Occipital lobe (tissue), 2 donors: Measurements from ENCODE around the gene HS2ST1. TPM values are rescaled to one million over a fixed set of nuclear protein-coding genes. Genes with fewer than 3 reads are reported as not detected.
"Not testable (repeated sequence)": the region's sequence is repeated elsewhere in the genome, so short reads cannot be mapped to it uniquely, and the experiment has no call there.

Experiments
- DNase-seq: peaks from one replicate; lab custom pipeline; 2025; lab: John Stamatoyannopoulos, UW
- total RNA-seq: library from RNA; depleted of rRNA; stranded (reverse); fragments of >200 nt; gene quantifications from one replicate; pipeline ENCODE4 v1.2.3, GENCODE V29; 2014

HS2ST1 gene
- total RNA-seq, 1 donor from 2014 or later, result 39.1 TPM

GRCh38 chr1:87013385-87013784, 99.0 kb downstream of the HS2ST1 start:
- not testable (repeated sequence) for DNase-seq

GRCh38 chr1:87017998-87018672, 103.7 kb downstream of the HS2ST1 start:
- DNase-seq, result no peak

- DNase-seq, result no peak
These were observed 108.9 kb downstream of the HS2ST1 start for GRCh38 chr1:87023326-87023725.

- no peak for DNase-seq
These were observed 110.6 kb downstream of the HS2ST1 start for GRCh38 chr1:87024936-87025540.

- not testable (repeated sequence) for DNase-seq
These were observed 113.1 kb downstream of the HS2ST1 start for GRCh38 chr1:87027561-87027960.

GRCh38 chr1:87028576-87028975, 114.1 kb downstream of the HS2ST1 start:
- DNase-seq, result no peak

- no peak for DNase-seq
These were observed 116.6 kb downstream of the HS2ST1 start for GRCh38 chr1:87030740-87031690.

GRCh38 chr1:87034351-87034750, 119.9 kb downstream of the HS2ST1 start:
- no peak for DNase-seq

GRCh38 chr1:87039096-87039495, 124.7 kb downstream of the HS2ST1 start:
- DNase-seq, result no peak

- no peak for DNase-seq
These were observed 127.8 kb downstream of the HS2ST1 start for GRCh38 chr1:87042111-87042811.

GRCh38 chr1:87044424-87044823, 130.0 kb downstream of the HS2ST1 start:
- no peak for DNase-seq

- no peak for DNase-seq
These were observed 130.4 kb downstream of the HS2ST1 start for GRCh38 chr1:87044840-87045239.

GRCh38 chr1:87045761-87046304, 131.4 kb downstream of the HS2ST1 start:
- DNase-seq, result no peak

GRCh38 chr1:87046951-87047350, 132.5 kb downstream of the HS2ST1 start:
- no peak for DNase-seq

- DNase-seq, result no peak
These were observed 133.8 kb downstream of the HS2ST1 start for GRCh38 chr1:87048237-87048636.

- DNase-seq, result no peak
These were observed 137.5 kb downstream of the HS2ST1 start for GRCh38 chr1:87051965-87052364.

GRCh38 chr1:87052400-87052799, 138.0 kb downstream of the HS2ST1 start:
- DNase-seq, result no peak

- DNase-seq, result no peak
These were observed 138.5 kb downstream of the HS2ST1 start for GRCh38 chr1:87052961-87053360.

- no peak for DNase-seq
These were observed 139.0 kb downstream of the HS2ST1 start for GRCh38 chr1:87053446-87053845.

GRCh38 chr1:87056974-87057373, 142.5 kb downstream of the HS2ST1 start:
- DNase-seq, result no peak

GRCh38 chr1:87058343-87058649, 143.9 kb downstream of the HS2ST1 start:
- DNase-seq, result no peak
